ENCODE results near the gene ACACA. TPM values are rescaled to one million over a fixed set of nuclear protein-coding genes. Genes with fewer than 3 reads are reported as not detected.
"Not testable (repeated sequence)": the region's sequence is repeated elsewhere in the genome, so short reads cannot be mapped to it uniquely, and the experiment has no call there.

Gene ACACA
- total and polyA plus RNA-seq, 9 donors, result 18.1 to 38.0 (median 24.4) TPM

GRCh38 chr17:37143558-37143957 is 263.1 kb downstream of the ACACA start:
- not testable (repeated sequence) for H3K27ac ChIP-seq (ENCODE audit: low read length); H3K36me3 ChIP-seq (ENCODE audit: control insufficient read depth, insufficient read depth, low read length); H3K4me3 ChIP-seq (ENCODE audit: low read length); H3K9me3 ChIP-seq (replicated peaks; ENCODE audit: control insufficient read depth, low read depth, low read length); H3K27me3 ChIP-seq (ENCODE audit: control insufficient read depth, insufficient read depth, low read length); H3K4me1 ChIP-seq (ENCODE audit: control insufficient read depth, insufficient read depth, low read length); DNase-seq
- WGBS (ENCODE audit: insufficient coverage), result 88% methylated on average over 1 of the region's 3 CpGs

DNA sequence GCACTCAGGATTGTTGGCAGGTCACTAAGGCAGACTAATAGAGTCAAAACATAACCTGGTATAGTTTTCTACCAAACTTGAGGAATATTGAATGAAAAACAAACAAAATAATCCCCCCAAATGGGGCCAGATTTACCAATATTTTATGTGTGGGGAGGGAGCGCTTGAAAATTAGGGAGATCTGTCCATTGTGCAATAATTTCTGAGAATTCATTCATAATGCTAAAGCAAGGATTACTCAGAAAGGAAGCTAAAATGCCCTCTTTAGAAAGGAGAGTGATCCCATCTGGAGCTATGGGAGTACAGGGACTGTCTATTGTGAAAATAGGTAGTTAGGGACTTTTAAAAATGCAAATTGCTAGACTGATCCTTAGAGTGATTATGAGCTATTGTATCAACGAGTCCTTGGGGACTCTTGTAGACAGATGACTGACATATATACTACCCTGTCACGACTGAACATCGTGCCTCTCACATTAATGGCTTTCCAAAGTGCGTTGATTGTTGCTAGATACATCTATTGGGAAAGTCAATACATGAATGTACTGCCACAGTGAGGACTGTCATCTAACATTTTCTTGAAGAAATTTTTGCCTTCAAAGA is 264.2 kb downstream of the ACACA start:
- peaks cover 6% of the 10 kb centered on the region for H3K36me3 ChIP-seq (ENCODE audit: control insufficient read depth, insufficient read depth, low read length)
- H3K27ac ChIP-seq (ENCODE audit: low read length), result no peak overlapping the region
- DNase-seq, result no peak
- no peaks in the 10 kb centered on the region for H3K27me3 ChIP-seq (ENCODE audit: control insufficient read depth, insufficient read depth, low read length)
- no peaks in the 10 kb centered on the region for H3K9me3 ChIP-seq (replicated peaks; ENCODE audit: control insufficient read depth, low read depth, low read length)
- H3K4me1 ChIP-seq (ENCODE audit: control insufficient read depth, insufficient read depth, low read length), result no peaks in the 10 kb centered on the region
- H3K4me3 ChIP-seq (ENCODE audit: low read length), result no peak overlapping the region
- WGBS (ENCODE audit: insufficient coverage), result no CpG with 5 or more reads among the region's 5 CpGs

DNA sequence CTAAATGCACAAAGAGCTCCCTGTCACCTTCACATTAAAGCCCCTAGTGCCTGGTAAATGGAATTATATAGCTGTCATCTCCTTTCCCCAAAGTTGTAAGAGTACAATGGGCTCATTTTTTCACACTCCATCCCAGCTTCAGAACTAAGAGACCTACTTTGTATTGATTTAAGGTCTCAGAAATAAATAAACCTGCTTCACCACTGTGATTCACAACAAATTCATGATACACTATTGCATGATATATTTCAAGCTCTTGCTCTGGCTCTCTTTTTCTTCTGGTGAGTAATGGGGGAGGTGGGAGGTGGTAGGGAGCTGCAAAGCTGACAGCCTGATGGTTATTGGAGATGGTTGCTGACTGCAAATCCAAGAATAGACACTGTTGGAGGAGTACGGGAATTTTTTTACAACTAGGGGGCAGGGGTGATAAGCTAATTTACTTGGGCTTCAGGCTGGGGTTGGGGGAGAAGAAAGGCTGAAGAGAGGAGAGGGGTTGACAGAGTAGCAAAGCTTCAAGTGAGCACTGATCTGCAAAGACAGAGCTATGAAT is 268.0 kb downstream of the ACACA start:
- Histone ChIP-seq H3K4me3 (ENCODE audit: low read length) (no peak overlapping the region), H3K9me3 (replicated peaks; ENCODE audit: control insufficient read depth, low read depth, low read length) (no peaks in the 10 kb centered on the region), H3K27ac (ENCODE audit: low read length) (no peak overlapping the region), H3K27me3 (ENCODE audit: control insufficient read depth, insufficient read depth, low read length) (no peaks in the 10 kb centered on the region), H3K4me1 (ENCODE audit: control insufficient read depth, insufficient read depth, low read length) (no peaks in the 10 kb centered on the region), H3K36me3 (ENCODE audit: control insufficient read depth, insufficient read depth, low read length) (peaks cover 6% of the 10 kb centered on the region)
- DNase-seq, result no peak
- 50% methylated on average over 1 of the region's 1 CpG for WGBS (ENCODE audit: insufficient coverage)

DNA sequence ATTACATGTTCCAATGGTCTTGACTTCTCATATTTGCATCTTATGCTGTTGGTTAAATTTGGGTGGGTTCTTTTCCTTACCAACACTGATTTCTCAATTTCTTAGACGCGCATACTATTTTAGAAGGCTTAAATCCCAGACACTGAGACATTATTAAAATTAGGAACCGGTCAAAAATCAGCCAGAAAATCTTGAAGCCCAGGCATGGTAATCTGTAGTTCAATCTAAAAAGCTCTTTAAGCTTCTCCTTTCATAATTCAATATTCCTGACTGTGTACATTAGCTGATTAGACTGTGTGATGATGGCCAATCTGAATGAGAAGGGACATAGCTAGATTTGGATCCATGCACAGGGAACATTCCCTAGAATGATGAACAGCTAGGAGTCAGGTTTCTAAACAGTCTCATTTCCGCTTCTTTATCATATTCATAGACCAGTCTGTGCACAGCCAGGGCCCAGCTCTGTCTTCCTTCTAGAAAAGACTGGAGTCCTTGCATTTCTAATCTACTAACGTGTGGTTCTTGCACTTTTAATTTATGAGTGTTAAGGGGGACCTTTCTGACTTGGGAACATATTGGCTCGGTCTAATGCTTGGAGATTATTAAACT is 268.6 kb downstream of the ACACA start:
- Histone ChIP-seq H3K27ac (ENCODE audit: low read length) (no peak overlapping the region), H3K4me1 (ENCODE audit: control insufficient read depth, insufficient read depth, low read length) (no peaks in the 10 kb centered on the region), H3K36me3 (ENCODE audit: control insufficient read depth, insufficient read depth, low read length) (peaks cover 10% of the 10 kb centered on the region), H3K27me3 (ENCODE audit: control insufficient read depth, insufficient read depth, low read length) (no peaks in the 10 kb centered on the region), H3K9me3 (replicated peaks; ENCODE audit: control insufficient read depth, low read depth, low read length) (no peaks in the 10 kb centered on the region), H3K4me3 (ENCODE audit: low read length) (no peak overlapping the region)
- DNase-seq, result no peak
- 80% methylated on average over 1 of the region's 6 CpGs for WGBS (ENCODE audit: insufficient coverage)

DNA sequence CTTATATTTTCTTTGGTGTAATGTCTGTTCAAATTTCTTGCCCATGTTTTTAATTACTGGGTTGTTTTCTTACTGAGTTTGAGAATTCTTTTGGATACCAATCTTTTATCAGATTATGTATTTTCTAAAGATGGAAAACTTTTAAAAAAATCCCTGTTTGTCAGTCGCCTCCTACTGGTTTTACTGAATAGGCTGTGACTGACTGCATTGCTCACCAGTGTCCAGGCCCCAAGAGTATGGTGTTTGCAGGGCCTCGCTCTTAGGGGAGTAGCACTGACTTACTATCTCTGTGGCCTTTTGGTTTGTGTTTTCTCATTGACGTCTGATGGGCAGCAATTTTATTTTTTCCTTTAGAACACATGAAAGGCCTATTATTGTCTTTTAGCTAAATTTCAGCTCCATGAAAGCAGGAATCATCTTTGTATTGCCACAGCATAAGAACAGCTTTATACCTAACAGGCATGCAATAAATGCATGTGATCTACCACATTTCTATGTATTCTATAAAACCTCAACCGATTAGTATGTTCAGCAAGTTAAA is 269.5 kb downstream of the ACACA start:
- no peak overlapping the region for H3K4me3 ChIP-seq (ENCODE audit: low read length)
- no peaks in the 10 kb centered on the region for H3K27me3 ChIP-seq (ENCODE audit: control insufficient read depth, insufficient read depth, low read length)
- peaks cover 10% of the 10 kb centered on the region for H3K36me3 ChIP-seq (ENCODE audit: control insufficient read depth, insufficient read depth, low read length)
- no CpG with 5 or more reads among the region's 4 CpGs for WGBS (ENCODE audit: insufficient coverage)
- H3K9me3 ChIP-seq (replicated peaks; ENCODE audit: control insufficient read depth, low read depth, low read length), result no peaks in the 10 kb centered on the region
- H3K27ac ChIP-seq (ENCODE audit: low read length), result no peak overlapping the region
- no peak for DNase-seq
- H3K4me1 ChIP-seq (ENCODE audit: control insufficient read depth, insufficient read depth, low read length), result no peaks in the 10 kb centered on the region

- no peak overlapping the region for H3K27ac ChIP-seq (ENCODE audit: low read length)
- H3K36me3 ChIP-seq (ENCODE audit: control insufficient read depth, insufficient read depth, low read length), result peaks cover 7% of the 10 kb centered on the region
- WGBS (ENCODE audit: insufficient coverage), result no CpG with 5 or more reads among the region's 2 CpGs
- no peak overlapping the region for H3K4me3 ChIP-seq (ENCODE audit: low read length)
- DNase-seq, result no peak
- H3K4me1 ChIP-seq (ENCODE audit: control insufficient read depth, insufficient read depth, low read length), result no peaks in the 10 kb centered on the region
- H3K9me3 ChIP-seq (replicated peaks; ENCODE audit: control insufficient read depth, low read depth, low read length), result no peaks in the 10 kb centered on the region
- H3K27me3 ChIP-seq (ENCODE audit: control insufficient read depth, insufficient read depth, low read length), result no peaks in the 10 kb centered on the region
Measured at GRCh38 chr17:37135576-37135975, 271.1 kb downstream of the ACACA start.

DNA sequence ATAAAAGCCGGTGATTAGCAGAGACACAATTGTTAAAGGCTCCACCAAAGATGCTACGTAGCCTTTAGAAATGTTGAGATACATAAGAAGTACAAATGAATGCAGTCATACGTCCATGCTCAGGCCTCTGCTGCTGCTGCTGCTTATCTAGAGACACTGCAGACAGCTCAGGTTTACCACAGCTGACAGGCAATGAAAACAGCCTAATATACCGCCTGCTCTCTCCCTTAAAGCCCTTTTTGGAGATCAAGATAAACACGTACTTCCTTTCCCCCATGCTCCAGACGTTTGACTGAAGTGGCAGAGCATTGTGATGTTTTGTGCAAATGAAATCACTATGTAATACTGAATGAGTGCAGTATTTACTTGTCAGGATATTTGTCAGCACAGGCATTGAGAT is 272.6 kb downstream of the ACACA start:
- H3K9me3 ChIP-seq (replicated peaks; ENCODE audit: control insufficient read depth, low read depth, low read length), result no peaks in the 10 kb centered on the region
- H3K36me3 ChIP-seq (ENCODE audit: control insufficient read depth, insufficient read depth, low read length), result peaks cover 16% of the 10 kb centered on the region
- H3K27ac ChIP-seq (ENCODE audit: low read length), result no peak overlapping the region
- H3K4me3 ChIP-seq (ENCODE audit: low read length), result no peak overlapping the region
- no peaks in the 10 kb centered on the region for H3K4me1 ChIP-seq (ENCODE audit: control insufficient read depth, insufficient read depth, low read length)
- H3K27me3 ChIP-seq (ENCODE audit: control insufficient read depth, insufficient read depth, low read length), result no peaks in the 10 kb centered on the region
- DNase-seq, result no peak
- 70% methylated on average over 3 of the region's 6 CpGs for WGBS (ENCODE audit: insufficient coverage)

GRCh38 chr17:37133136-37133535 is 273.5 kb downstream of the ACACA start:
- Histone ChIP-seq H3K4me1 (ENCODE audit: control insufficient read depth, insufficient read depth, low read length) (no peaks in the 10 kb centered on the region), H3K36me3 (ENCODE audit: control insufficient read depth, insufficient read depth, low read length) (peaks cover 20% of the 10 kb centered on the region), H3K27me3 (ENCODE audit: control insufficient read depth, insufficient read depth, low read length) (no peaks in the 10 kb centered on the region), H3K4me3 (ENCODE audit: low read length) (no peak overlapping the region), H3K27ac (ENCODE audit: low read length) (no peak overlapping the region), H3K9me3 (replicated peaks; ENCODE audit: control insufficient read depth, low read depth, low read length) (no peaks in the 10 kb centered on the region)
- DNase-seq, result no peak
- 100% methylated on average over 1 of the region's 5 CpGs for WGBS (ENCODE audit: insufficient coverage)

- H3K4me3 ChIP-seq (ENCODE audit: low read length), result no peak overlapping the region
- no peak overlapping the region for H3K27ac ChIP-seq (ENCODE audit: low read length)
- 59% methylated on average over 10 of the region's 16 CpGs for WGBS (ENCODE audit: insufficient coverage)
- no peak for DNase-seq
- H3K4me1 ChIP-seq (ENCODE audit: control insufficient read depth, insufficient read depth, low read length), result no peaks in the 10 kb centered on the region
- H3K9me3 ChIP-seq (replicated peaks; ENCODE audit: control insufficient read depth, low read depth, low read length), result no peaks in the 10 kb centered on the region
- H3K36me3 ChIP-seq (ENCODE audit: control insufficient read depth, insufficient read depth, low read length), result peaks cover 23% of the 10 kb centered on the region
- H3K27me3 ChIP-seq (ENCODE audit: control insufficient read depth, insufficient read depth, low read length), result no peaks in the 10 kb centered on the region
Measured at GRCh38 chr17:37131669-37132611, 274.7 kb downstream of the ACACA start.

DNA sequence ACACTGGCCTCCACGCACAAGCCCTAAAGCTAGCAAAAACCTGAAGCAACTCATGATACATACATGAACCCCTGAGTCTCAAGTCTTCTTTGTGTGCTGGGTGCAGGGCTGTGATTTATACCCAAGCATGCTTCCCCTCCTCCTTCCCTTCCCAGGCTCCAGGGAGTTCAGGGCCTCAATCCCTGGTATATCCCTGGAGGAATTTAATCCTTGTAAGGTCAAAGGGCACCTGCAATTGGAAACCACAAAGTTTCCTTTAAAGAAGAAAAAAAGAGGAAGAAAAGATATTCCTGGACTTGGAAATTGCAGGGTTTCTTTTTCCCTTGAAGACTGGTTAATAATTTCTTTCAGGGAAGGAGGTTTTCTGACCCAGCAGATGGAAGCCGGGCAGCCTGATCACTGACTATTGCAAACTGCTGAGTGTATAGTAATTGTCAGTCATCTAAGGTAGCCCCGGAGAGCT is 275.6 kb downstream of the ACACA start:
- no peak overlapping the region for H3K4me3 ChIP-seq (ENCODE audit: low read length)
- H3K36me3 ChIP-seq (ENCODE audit: control insufficient read depth, insufficient read depth, low read length), result peaks cover 23% of the 10 kb centered on the region
- no peaks in the 10 kb centered on the region for H3K9me3 ChIP-seq (replicated peaks; ENCODE audit: control insufficient read depth, low read depth, low read length)
- H3K27ac ChIP-seq (ENCODE audit: low read length), result no peak overlapping the region
- DNase-seq, result peak; percentile 28
- WGBS (ENCODE audit: insufficient coverage), result 100% methylated on average over 1 of the region's 3 CpGs
- no peaks in the 10 kb centered on the region for H3K4me1 ChIP-seq (ENCODE audit: control insufficient read depth, insufficient read depth, low read length)
- no peaks in the 10 kb centered on the region for H3K27me3 ChIP-seq (ENCODE audit: control insufficient read depth, insufficient read depth, low read length)
